Measurements from ENCODE around the gene SOCS2. TPM values are rescaled to one million over a fixed set of nuclear protein-coding genes. Genes with fewer than 3 reads are reported as not detected.

The SOCS2 gene
- total RNA-seq, 4 donors from 2014 or later, result 45.5 to 213 (median 79.4) TPM

- intact Hi-C loops (cut with DNase I; ENCODE audit: low total_unique reads), result no loop called here
- H3K27ac ChIP-seq, result peak overlapping the region in 2 of 4 donors; percentile 2 to 23
Measured at GRCh38 chr12:93594766-93595311, 22.4 kb downstream of the SOCS2 start.

GRCh38 chr12:93595351-93595750 lies 22.9 kb downstream of the SOCS2 start:
- in situ Hi-C loops (cut with MboI; ENCODE audit: low pct_ligation_motif_present in 1 of 4, low pct_unique_long_range_greater_than_20kb in 1 of 4, low sequenced_read_pairs in 3 of 4), result no loop called here
- TF ChIP-seq POLR2A (IDR thresholded peaks at IDR 0.05) (no peak), POLR2AphosphoS5 (IDR thresholded peaks at IDR 0.05) (no peak), EP300 (IDR thresholded peaks at IDR 0.05; ENCODE audit: low read depth) (no peak), CTCF (IDR thresholded peaks at IDR 0.05) (no peak)
- intact Hi-C loops (cut with DNase I; ENCODE audit: low total_unique reads), result no loop called here
- H3K4me3 ChIP-seq, result peak overlapping the region in 1 of 4 donors; percentile 20
- no peaks in the 10 kb centered on the region for H3K36me3 ChIP-seq
- 56 to 63% methylated on average over 3 of the region's 3 CpGs for WGBS, 2 donors (ENCODE audit: low coverage in 1 of 2)
- H3K9me3 ChIP-seq, result no peaks in the 10 kb centered on the region
- peaks cover 18% of the 10 kb centered on the region for H3K27me3 ChIP-seq
- no peak for DNase-seq
- H3K4me1 ChIP-seq, result peaks cover 0 to 14% (median 0%) of the 10 kb centered on the region in 4 donors
- peak overlapping the region in 2 of 4 donors; percentile 2 to 23 for H3K27ac ChIP-seq

More at GRCh38 chr12:93594766-93595311, 22.4 kb downstream of the SOCS2 start:
- peaks cover 0 to 14% (median 0%) of the 10 kb centered on the region in 4 donors for H3K4me1 ChIP-seq
- no peaks in the 10 kb centered on the region for H3K36me3 ChIP-seq
- in situ Hi-C loops (cut with MboI; ENCODE audit: low pct_ligation_motif_present in 1 of 4, low pct_unique_long_range_greater_than_20kb in 1 of 4, low sequenced_read_pairs in 3 of 4), result no loop called here
- TF ChIP-seq EP300 (IDR thresholded peaks at IDR 0.05; ENCODE audit: low read depth), result no peak
- TF ChIP-seq POLR2AphosphoS5 (IDR thresholded peaks at IDR 0.05), result no peak
- TF ChIP-seq CTCF (IDR thresholded peaks at IDR 0.05), result no peak
- no peak for TF ChIP-seq POLR2A (IDR thresholded peaks at IDR 0.05)
- H3K27me3 ChIP-seq, result peaks cover 18% of the 10 kb centered on the region
- 39 to 49% methylated on average over 6 of the region's 6 CpGs for WGBS, 2 donors (ENCODE audit: low coverage in 1 of 2)
- no peaks in the 10 kb centered on the region for H3K9me3 ChIP-seq
- H3K4me3 ChIP-seq, result peak overlapping the region in 1 of 4 donors; percentile 20
- DNase-seq, result no peak

GRCh38 chr12:93597608-93598007 lies 25.1 kb downstream of the SOCS2 start:
- H3K36me3 ChIP-seq, result no peaks in the 10 kb centered on the region
- H3K4me3 ChIP-seq, result no peak overlapping the region
- H3K9me3 ChIP-seq, result no peaks in the 10 kb centered on the region
- TF ChIP-seq POLR2AphosphoS5 (IDR thresholded peaks at IDR 0.05), result no peak
- TF ChIP-seq CTCF (IDR thresholded peaks at IDR 0.05), result no peak
- no peak for TF ChIP-seq POLR2A (IDR thresholded peaks at IDR 0.05)
- 85 to 88% methylated on average over 2 of the region's 2 CpGs for WGBS, 2 donors (ENCODE audit: low coverage in 1 of 2)
- no peak overlapping the region for H3K27ac ChIP-seq
- in situ Hi-C loops (cut with MboI; ENCODE audit: low pct_ligation_motif_present in 1 of 4, low pct_unique_long_range_greater_than_20kb in 1 of 4, low sequenced_read_pairs in 3 of 4), result no loop called here
- intact Hi-C loops (cut with DNase I; ENCODE audit: low total_unique reads), result no loop called here
- H3K27me3 ChIP-seq, result peaks cover 17% of the 10 kb centered on the region
- no peak for DNase-seq
- peaks cover 0 to 5% (median 0%) of the 10 kb centered on the region in 4 donors for H3K4me1 ChIP-seq

- TF ChIP-seq POLR2A (IDR thresholded peaks at IDR 0.05), result no peak
- no peak for TF ChIP-seq CTCF (IDR thresholded peaks at IDR 0.05)
- no peak for TF ChIP-seq POLR2AphosphoS5 (IDR thresholded peaks at IDR 0.05)
- no peak for TF ChIP-seq EP300 (IDR thresholded peaks at IDR 0.05; ENCODE audit: low read depth)
- Histone ChIP-seq H3K9me3 (no peaks in the 10 kb centered on the region), H3K36me3 (no peaks in the 10 kb centered on the region), H3K27ac (no peak overlapping the region), H3K4me1 (peaks cover 0 to 12% (median 0%) of the 10 kb centered on the region in 4 donors), H3K27me3 (peaks cover 9% of the 10 kb centered on the region), H3K4me3 (no peak overlapping the region)
- no peak for DNase-seq
- WGBS, 2 donors (ENCODE audit: low coverage in 1 of 2), result 83 to 89% methylated on average over 3 of the region's 3 CpGs
- intact Hi-C loops (cut with DNase I; ENCODE audit: low total_unique reads) (no loop called here), in situ Hi-C loops (cut with MboI; ENCODE audit: low pct_ligation_motif_present in 1 of 4, low pct_unique_long_range_greater_than_20kb in 1 of 4, low sequenced_read_pairs in 3 of 4) (no loop called here)
Measured at GRCh38 chr12:93599192-93599591, 26.7 kb downstream of the SOCS2 start.
